Endodermal cell (in vitro differentiated cells): Measurements from ENCODE around the gene KAZN. TPM values are rescaled to one million over a fixed set of nuclear protein-coding genes. Genes with fewer than 3 reads are reported as not detected.
A peak's percentile ranks its signal among the peaks of the same experiment; 100 is the strongest.

Experiments used
- DNase-seq: peaks from one replicate; pipeline ENCODE4 v3.0.0-alpha.2; 2017
- H3K27ac ChIP-seq: 2 replicates; pipeline ENCODE4 v1.5.1; 2013; ENCODE audit warnings: mild to moderate bottlenecking, low read depth, low read length, moderate library complexity
- H3K27me3 ChIP-seq: 2 replicates; pipeline ENCODE4 v1.6.1; 2013; ENCODE audit warnings: mild to moderate bottlenecking, low read length, moderate library complexity; ENCODE audit not compliant: insufficient read depth, control insufficient read depth, poor library complexity, severe bottlenecking
- H3K36me3 ChIP-seq: 2 replicates; pipeline ENCODE4 v1.7.0; 2013; ENCODE audit warnings: mild to moderate bottlenecking, low read length, moderate library complexity; ENCODE audit not compliant: control insufficient read depth, insufficient read depth
- H3K4me1 ChIP-seq: one replicate; pipeline ENCODE4 v1.7.0; 2013; ENCODE audit warnings: low read length; ENCODE audit not compliant: control insufficient read depth, insufficient read depth
- H3K4me3 ChIP-seq: 2 replicates; pipeline ENCODE4 v1.5.1; 2013; ENCODE audit warnings: mild to moderate bottlenecking, low read length, moderate library complexity
- H3K9ac ChIP-seq: 2 replicates; pipeline ENCODE4 v1.6.1; 2013; ENCODE audit warnings: mild to moderate bottlenecking, low read length, moderate library complexity; ENCODE audit not compliant: poor library complexity, severe bottlenecking; ENCODE audit errors: extremely low read depth
- H3K9me3 ChIP-seq: 2 replicates; pipeline ENCODE4 v1.6.1; 2013; ENCODE audit warnings: mild to moderate bottlenecking, low read length, moderate library complexity; ENCODE audit not compliant: control insufficient read depth
- H3K27ac Mint-ChIP-seq: 2 replicates; pipeline ENCODE4 v1.8.0; 2020; ENCODE audit warnings: mixed read lengths
- H3K27me3 Mint-ChIP-seq: 2 replicates; pipeline ENCODE4 v1.8.0; 2021; ENCODE audit warnings: mild to moderate bottlenecking, mixed read lengths; ENCODE audit not compliant: insufficient read depth
- H3K36me3 Mint-ChIP-seq: 2 replicates; pipeline ENCODE4 v1.8.0; 2020; ENCODE audit warnings: low read depth, mixed read lengths
- H3K4me1 Mint-ChIP-seq: 2 replicates; pipeline ENCODE4 v1.8.0; 2020; ENCODE audit warnings: mixed read lengths
- H3K4me3 Mint-ChIP-seq: 2 replicates; pipeline ENCODE4 v1.8.0; 2020; ENCODE audit warnings: mild to moderate bottlenecking, moderate library complexity, mixed read lengths
- H3K9me3 Mint-ChIP-seq: 2 replicates; pipeline ENCODE4 v1.8.0; 2020; ENCODE audit warnings: mild to moderate bottlenecking, mixed read lengths
- WGBS, 2 experiments: methylation state at CpG; one replicate each; pipeline versions ENCODE4 v1.1.5 to v1.1.7; 2013; ENCODE audit warnings: missing lambda C conversion rate in 2 of 2, mixed read lengths in 1 of 2; ENCODE audit not compliant: insufficient coverage in 1 of 2, insufficient read length in 1 of 2; 5-methylcytosine and 5-hydroxymethylcytosine counted together
- total RNA-seq, 2 donors: library from RNA; stranded (reverse); fragmentation: NEBNext Ultra II Directional in 1 of 2; extraction: Animal tissue kit (Norgen Biotek cat#: 25700) in 1 of 2; gene quantifications; 2 replicates in 1 of 2; 3 replicates in 1 of 2; pipeline ENCODE4 v1.2.1, GENCODE V29; 2021
- TF ChIP-seq, protein P1 (sequence below): fragments of 200-600 bp; sonication (generic); conservative IDR thresholded peaks from 2 replicates; pipeline ENCODE4 v1.5.0; 2021; ENCODE audit warnings: antibody characterized with exemption, mild to moderate bottlenecking

The KAZN gene
- total RNA-seq, 2 donors from 2014 or later, result 12.4 to 13.9 TPM

DNA sequence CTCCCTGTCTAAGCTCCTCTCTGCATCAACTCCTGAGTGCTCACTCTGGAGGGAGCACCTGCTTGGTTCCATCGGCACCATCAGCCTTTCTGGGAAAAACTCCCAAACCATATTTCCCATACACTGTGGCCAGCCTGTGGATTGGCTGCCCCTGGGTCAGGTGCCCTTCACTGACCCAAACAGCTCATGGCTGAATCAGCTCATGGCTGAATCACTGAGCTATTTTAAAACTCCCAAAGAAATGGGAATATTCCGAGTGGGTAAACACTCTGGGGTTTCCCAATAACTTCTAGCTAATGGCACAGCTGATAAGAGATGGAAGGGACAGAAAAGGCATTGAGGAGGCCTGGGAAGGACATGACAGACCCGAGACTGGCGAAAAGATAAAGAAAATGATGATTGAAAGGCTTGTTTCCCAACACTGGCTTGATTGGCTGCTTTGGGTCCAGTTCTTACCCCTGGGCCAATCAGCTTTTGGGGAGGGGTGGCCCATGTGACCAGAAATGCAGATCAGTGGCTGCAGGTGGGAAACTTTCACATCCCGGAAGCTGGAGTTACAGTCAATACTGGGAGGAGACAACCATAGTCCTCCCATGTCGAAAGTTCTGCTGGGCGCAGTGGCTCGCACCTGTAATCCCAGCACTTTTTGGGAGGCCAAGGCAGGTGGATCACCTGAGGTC, 37.3 kb upstream of the KAZN start:
- Mint-ChIP-seq H3K36me3 (no peaks in the 10 kb centered on the region), H3K4me1 (no peaks in the 10 kb centered on the region), H3K9me3 (peaks cover 2% of the 10 kb centered on the region), H3K27ac (no peak overlapping the region), H3K27me3 (peaks cover 12% of the 10 kb centered on the region), H3K4me3 (no peak overlapping the region)
- no peak overlapping the region for H3K27ac ChIP-seq
- no peak overlapping the region for H3K4me3 ChIP-seq
- DNase-seq, result no peak
- no peaks in the 10 kb centered on the region for H3K27me3 ChIP-seq
- H3K4me1 ChIP-seq, result no peaks in the 10 kb centered on the region
- peaks cover 5% of the 10 kb centered on the region for H3K9me3 ChIP-seq
- no peak overlapping the region for H3K9ac ChIP-seq
- WGBS, 2 experiments, result 92 to 93% methylated on average over 8 of the region's 8 CpGs
- TF ChIP-seq, protein P1, sequence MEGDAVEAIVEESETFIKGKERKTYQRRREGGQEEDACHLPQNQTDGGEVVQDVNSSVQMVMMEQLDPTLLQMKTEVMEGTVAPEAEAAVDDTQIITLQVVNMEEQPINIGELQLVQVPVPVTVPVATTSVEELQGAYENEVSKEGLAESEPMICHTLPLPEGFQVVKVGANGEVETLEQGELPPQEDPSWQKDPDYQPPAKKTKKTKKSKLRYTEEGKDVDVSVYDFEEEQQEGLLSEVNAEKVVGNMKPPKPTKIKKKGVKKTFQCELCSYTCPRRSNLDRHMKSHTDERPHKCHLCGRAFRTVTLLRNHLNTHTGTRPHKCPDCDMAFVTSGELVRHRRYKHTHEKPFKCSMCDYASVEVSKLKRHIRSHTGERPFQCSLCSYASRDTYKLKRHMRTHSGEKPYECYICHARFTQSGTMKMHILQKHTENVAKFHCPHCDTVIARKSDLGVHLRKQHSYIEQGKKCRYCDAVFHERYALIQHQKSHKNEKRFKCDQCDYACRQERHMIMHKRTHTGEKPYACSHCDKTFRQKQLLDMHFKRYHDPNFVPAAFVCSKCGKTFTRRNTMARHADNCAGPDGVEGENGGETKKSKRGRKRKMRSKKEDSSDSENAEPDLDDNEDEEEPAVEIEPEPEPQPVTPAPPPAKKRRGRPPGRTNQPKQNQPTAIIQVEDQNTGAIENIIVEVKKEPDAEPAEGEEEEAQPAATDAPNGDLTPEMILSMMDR, result no peak
- H3K36me3 ChIP-seq, result no peaks in the 10 kb centered on the region

DNA sequence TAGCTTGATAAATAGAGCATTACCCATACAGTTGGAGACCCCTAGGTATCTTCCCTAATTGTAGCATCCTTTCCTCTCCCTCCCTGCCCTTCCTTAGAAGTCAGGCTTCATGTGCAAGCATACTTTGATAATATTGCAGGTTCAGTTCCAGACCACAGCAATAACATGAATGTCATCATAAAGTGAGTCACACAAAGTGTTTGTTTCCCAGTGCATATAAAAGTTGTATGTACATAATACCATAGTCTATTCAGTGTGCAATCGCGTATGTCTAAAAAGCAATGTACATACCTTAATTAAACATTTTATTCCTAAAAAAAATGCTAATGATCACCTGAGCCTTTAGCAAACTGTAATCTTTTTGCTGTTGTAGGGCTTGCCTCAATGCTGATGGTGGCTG, 33.4 kb upstream of the KAZN start:
- Mint-ChIP-seq H3K4me1 (no peaks in the 10 kb centered on the region), H3K27me3 (no peaks in the 10 kb centered on the region), H3K9me3 (peaks cover 18% of the 10 kb centered on the region), H3K4me3 (no peak overlapping the region), H3K36me3 (no peaks in the 10 kb centered on the region), H3K27ac (no peak overlapping the region)
- Histone ChIP-seq H3K4me1 (no peaks in the 10 kb centered on the region), H3K9ac (no peak overlapping the region), H3K27me3 (no peaks in the 10 kb centered on the region), H3K36me3 (no peaks in the 10 kb centered on the region), H3K4me3 (no peak overlapping the region), H3K9me3 (peaks cover 18% of the 10 kb centered on the region), H3K27ac (no peak overlapping the region)
- WGBS, 2 experiments, result 50% methylated on average over 2 of the region's 2 CpGs
- DNase-seq, result no peak
- TF ChIP-seq, protein P1, result no peak

DNA sequence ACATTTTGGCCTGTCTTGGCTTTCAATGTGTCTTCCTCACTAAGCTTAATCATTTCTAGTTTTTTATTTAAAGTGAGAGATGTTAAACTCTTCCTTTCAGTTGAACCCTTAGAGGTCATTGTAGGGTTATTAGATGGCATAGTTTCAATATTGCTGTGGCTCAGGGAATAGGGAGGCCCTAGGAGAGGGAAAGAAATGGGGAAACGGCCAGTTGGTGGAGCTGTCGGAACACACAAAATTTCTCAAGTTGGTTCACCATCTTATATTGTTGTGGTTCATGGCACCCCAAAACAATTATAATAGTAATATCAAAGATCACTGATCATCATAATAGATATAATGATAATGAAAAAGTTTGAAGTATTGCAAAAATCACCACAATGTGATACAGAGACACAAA, 31.4 kb upstream of the KAZN start:
- H3K9me3 Mint-ChIP-seq, result peaks cover 18% of the 10 kb centered on the region
- H3K4me1 Mint-ChIP-seq, result peaks cover 2% of the 10 kb centered on the region
- DNase-seq, result peak; percentile 72
- no peaks in the 10 kb centered on the region for H3K36me3 Mint-ChIP-seq
- no peaks in the 10 kb centered on the region for H3K27me3 Mint-ChIP-seq
- H3K9ac ChIP-seq, result no peak overlapping the region
- H3K27ac ChIP-seq, result no peak overlapping the region
- H3K9me3 ChIP-seq, result peaks cover 18% of the 10 kb centered on the region
- no peak overlapping the region for H3K4me3 ChIP-seq
- H3K27ac Mint-ChIP-seq, result no peak overlapping the region
- H3K27me3 ChIP-seq, result no peaks in the 10 kb centered on the region
- no peaks in the 10 kb centered on the region for H3K36me3 ChIP-seq
- TF ChIP-seq, protein P1, result peak; percentile 71
- no peak overlapping the region for H3K4me3 Mint-ChIP-seq
- H3K4me1 ChIP-seq, result no peaks in the 10 kb centered on the region
- WGBS, 2 experiments, result 89% methylated on average over 2 of the region's 2 CpGs; no CpG with 5 or more reads in 1 of the 2 experiments
